ENCODE measurements around the gene FHAD1. TPM values are rescaled to one million over a fixed set of nuclear protein-coding genes. Genes with fewer than 3 reads are reported as not detected.

Gene FHAD1
- total and polyA plus RNA-seq, 2 donors (not counting 1 experiment from before 2014, with no cell fraction given), result not detected

DNA sequence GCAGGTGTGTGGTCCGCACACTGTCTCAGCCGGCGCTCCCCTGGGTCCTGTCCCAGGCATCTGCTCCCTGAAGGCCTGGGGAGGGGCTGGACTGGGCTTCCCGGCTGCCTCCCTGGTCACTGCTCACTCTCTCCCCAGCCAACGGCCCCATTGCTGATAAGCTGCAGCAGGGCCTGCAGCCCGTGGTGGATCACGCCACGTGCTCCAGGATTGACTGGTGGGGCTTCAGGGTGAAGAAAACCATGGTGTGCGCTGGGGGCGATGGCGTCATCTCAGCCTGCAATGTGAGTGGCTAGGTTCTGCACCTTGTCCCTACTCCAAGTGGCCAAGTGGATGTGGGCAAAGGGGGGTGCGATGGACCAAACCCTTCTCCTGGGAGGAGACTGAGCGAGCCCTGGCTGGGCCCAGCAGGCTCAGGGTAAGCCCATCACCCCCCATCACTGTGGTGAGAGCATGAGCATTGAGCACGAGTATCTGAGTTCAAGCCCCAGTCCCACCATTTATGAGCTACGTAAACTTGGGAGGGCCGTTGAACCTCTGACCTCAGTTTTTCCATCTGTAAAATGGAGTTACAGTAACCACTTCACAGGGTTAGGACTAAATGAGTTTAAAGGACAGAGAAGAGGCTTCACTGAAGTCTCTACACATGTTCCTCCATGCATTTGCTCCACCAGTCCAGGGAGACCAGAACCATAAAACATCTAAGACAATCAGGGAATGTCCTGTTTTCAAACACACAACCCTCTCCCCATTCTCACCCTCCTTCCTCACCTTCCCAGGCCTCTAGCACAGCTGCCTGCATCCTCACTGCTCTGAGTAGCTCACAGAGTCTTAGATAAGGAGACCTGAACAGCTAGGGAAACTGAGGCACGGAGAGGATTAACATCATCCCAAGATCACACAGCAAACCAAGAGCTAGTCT is 197.7 kb downstream of the FHAD1 start:
- CTCF ChIA-PET, result interaction anchor here (0.8 to 1.7 kb wide), 3 partner anchors 13 to 121 kb away, joined by 3 read pairs; no protein-coding TSS in a partner anchor
- H3K4me2 ChIP-seq (replicated peaks; ENCODE audit: low read depth, low read length, poor library complexity, severe bottlenecking), result no peak overlapping the region

More for the DNA sequence above, 197.7 kb downstream of the FHAD1 start:
- intact Hi-C loops (cut with micrococcal nuclease), result no loop called here
- DNase-seq, result no peak
- Mint-ChIP-seq H3K9me3 (ENCODE audit: insufficient read depth) (no peaks in the 10 kb centered on the region), H3K27ac (no peak overlapping the region), H3K4me3 (no peak overlapping the region), H3K27me3 (peaks cover 24% of the 10 kb centered on the region), H3K4me1 (no peaks in the 10 kb centered on the region)
- Histone ChIP-seq H3K9me3 (ENCODE audit: control extremely low read depth in 1 of 3, control insufficient read depth in 2 of 3, insufficient read depth in 1 of 3, low read length in 2 of 3) (peaks cover 0 to 3% (median 0%) of the 10 kb centered on the region in 3 donors), H4K20me1 (ENCODE audit: control insufficient read depth, insufficient read depth, low read length, poor library complexity, severe bottlenecking) (no peaks in the 10 kb centered on the region), H3K9ac (ENCODE audit: low read length) (no peak overlapping the region), H2AFZ (ENCODE audit: insufficient read depth, low read depth, low read length, poor library complexity, severe bottlenecking) (no peak overlapping the region), H3K79me2 (ENCODE audit: control insufficient read depth, insufficient read depth, low read length) (no peaks in the 10 kb centered on the region), H3K36me3 (replicated peaks in 1 of 2; ENCODE audit: control extremely low read depth in 1 of 2, control insufficient read depth in 1 of 2, extremely low read depth in 1 of 2, insufficient read depth in 2 of 2, low read length in 1 of 2) (no peaks in the 10 kb centered on the region), H3K27me3 (replicated peaks in 1 of 4; ENCODE audit: control extremely low read depth in 1 of 4, control insufficient read depth in 3 of 4, insufficient read depth in 4 of 4, low read length in 3 of 4) (peaks cover 0 to 16% (median 4%) of the 10 kb centered on the region in 4 experiments), H3K27ac (ENCODE audit: low read length in 2 of 2) (no peak overlapping the region), H3K4me1 (ENCODE audit: control insufficient read depth in 2 of 2, insufficient read depth in 2 of 2, low read length in 2 of 2) (no peaks in the 10 kb centered on the region), H3K4me3 (ENCODE audit: control extremely low read depth in 1 of 5, extremely low read depth in 1 of 5, insufficient read depth in 1 of 5, low read depth in 2 of 5, low read length in 4 of 5) (no peak overlapping the region)
- TF ChIP-seq, protein P1, sequence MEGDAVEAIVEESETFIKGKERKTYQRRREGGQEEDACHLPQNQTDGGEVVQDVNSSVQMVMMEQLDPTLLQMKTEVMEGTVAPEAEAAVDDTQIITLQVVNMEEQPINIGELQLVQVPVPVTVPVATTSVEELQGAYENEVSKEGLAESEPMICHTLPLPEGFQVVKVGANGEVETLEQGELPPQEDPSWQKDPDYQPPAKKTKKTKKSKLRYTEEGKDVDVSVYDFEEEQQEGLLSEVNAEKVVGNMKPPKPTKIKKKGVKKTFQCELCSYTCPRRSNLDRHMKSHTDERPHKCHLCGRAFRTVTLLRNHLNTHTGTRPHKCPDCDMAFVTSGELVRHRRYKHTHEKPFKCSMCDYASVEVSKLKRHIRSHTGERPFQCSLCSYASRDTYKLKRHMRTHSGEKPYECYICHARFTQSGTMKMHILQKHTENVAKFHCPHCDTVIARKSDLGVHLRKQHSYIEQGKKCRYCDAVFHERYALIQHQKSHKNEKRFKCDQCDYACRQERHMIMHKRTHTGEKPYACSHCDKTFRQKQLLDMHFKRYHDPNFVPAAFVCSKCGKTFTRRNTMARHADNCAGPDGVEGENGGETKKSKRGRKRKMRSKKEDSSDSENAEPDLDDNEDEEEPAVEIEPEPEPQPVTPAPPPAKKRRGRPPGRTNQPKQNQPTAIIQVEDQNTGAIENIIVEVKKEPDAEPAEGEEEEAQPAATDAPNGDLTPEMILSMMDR (IDR thresholded peaks at IDR 0.05), result no peak
- POLR2A ChIA-PET, result no interaction called here
- WGBS (ENCODE audit: insufficient coverage), result 89% methylated on average over 16 of the region's 17 CpGs
- no peak for ATAC-seq (ENCODE audit: low read depth)
